GM10847 (cell line): ENCODE results near the gene ITGAE.
A peak's percentile ranks its signal among the peaks of the same experiment; 100 is the strongest.

ENCODE experiments used
- POLR2A ChIP-seq: IDR thresholded peaks from 2 replicates; pipeline ENCODE4 v1.6.1; 2011; ENCODE audit not compliant: insufficient read length; ENCODE audit errors: extremely low read depth

The ITGAE gene

DNA sequence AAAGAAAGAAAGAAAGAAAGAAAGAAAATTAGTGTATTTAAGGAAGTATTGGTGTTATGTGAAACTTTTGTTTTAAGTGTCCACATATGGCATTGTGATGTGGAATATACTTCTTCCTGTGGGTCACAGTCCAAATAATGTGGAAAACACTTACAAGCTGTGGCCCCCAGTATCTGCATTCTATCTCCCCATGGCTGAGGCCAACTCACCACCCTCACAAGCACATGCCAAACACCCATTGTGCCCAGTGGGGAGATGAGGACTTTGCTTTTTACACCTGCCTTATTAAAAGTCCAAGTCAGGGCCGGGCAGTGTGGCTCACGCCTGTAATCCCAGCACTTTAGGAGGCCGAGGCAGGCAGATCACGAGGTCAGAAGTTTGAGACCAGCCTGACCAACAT lies 101.0 kb downstream of the ITGAE start:
- no peak for TF ChIP-seq POLR2A

DNA sequence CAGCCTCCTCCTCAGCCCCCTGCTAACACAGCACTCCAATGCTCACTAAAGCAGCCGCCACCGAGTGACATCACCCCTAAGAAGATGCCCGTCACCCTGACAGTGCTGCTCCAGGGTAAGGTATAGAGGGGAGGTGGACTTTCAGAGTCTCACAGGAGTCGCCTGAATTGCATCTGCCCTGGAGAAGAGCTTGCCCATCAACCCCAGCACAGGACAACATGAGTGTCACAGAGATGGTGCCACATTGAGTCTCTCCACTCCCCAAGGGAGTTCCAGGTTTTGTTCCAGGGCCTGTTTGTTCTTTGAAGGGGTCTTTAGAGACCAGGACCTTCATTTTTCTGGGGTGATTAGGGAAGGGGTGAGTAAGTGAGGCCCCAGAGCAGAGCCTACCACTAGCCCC lies 102.8 kb downstream of the ITGAE start:
- TF ChIP-seq POLR2A = no peak

DNA sequence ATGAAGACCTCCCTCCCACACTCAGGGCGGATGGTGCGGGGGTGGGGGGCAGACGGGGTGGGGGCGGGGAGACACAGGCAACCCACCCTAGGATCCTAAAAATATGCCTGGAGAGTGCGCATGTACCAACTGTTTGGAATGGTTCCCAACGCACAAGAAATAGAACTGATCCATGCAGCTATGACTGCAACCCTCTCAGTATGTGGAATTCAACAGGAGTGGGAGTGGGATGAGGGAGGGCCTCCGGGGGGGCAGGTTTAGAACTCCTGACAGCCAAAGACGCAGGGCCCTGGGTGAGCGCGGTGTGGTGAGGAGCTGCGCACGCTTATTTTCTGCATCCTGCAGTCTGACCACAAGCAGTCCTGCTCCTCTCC lies 103.9 kb downstream of the ITGAE start:
- no peak for TF ChIP-seq POLR2A

DNA sequence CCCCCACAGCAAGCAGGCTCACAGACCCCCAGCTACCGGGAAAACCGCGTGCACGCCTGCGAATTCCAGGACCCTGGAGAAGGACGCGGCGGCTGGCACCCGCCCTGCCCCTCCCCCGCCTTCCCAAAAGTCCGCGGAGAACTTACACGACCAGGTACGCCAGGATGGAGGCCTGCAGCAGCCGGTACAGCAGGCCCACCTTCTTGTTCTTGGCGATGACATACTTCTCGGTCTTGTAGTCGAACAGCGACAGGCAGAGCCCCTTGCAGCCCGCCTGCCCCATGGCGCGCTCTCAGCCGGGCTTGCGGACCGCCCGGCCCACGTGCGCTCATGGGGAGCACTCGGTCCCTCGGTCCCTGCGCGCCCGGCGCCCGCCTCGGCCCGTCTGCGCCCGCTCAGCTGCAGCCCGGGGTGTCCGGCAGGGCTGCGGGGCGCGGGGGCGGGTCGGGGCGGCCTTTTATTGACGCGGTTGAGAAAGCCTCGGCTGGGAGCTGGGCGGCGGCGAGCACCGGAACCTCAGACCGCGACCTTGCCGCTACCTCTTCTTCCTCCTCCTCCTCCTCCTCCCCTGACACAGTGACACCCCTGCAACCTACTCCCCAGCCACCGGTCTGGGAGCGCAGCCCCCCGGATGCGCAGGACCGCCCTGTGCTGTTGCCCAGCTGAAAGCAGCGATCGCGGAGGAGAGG lies 105.1 kb downstream of the ITGAE start, which contains the start of gene P2RX5:
P2RX5 (minus strand) TSS at position 433 of the 689 bp plus-strand sequence; CDS start at position 283, 150 bp downstream.
- TF ChIP-seq POLR2A = peak; percentile 63

DNA sequence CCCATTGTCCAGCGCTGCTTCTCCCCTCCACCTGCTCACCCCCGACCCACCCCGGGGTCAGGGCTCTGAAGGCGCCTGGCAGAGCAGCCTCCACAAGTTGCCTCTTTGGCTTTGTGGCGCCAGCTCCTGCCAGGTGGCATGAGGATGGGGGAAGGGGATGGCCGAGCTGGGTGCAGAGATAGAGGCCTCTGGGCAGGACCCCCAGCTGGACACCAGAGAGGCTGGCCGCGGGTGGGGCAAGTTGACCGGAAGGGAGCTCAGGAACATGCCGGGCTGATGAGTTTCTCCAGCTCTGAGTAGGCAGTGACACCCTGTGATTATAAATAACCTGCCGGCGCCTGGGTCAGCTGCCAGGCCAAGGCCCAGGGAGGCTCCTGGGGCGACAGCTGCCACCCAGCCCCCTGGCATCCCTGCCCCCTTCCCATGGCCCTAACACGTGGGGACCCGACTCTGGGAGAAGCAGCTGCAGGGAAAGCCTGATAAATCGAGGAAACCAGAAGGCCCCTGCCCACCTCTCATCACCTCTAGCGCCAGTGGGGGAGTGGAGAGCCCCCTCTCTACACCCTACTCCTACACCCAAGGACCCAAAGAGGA lies 105.8 kb downstream of the ITGAE start:
- TF ChIP-seq POLR2A = no peak

DNA sequence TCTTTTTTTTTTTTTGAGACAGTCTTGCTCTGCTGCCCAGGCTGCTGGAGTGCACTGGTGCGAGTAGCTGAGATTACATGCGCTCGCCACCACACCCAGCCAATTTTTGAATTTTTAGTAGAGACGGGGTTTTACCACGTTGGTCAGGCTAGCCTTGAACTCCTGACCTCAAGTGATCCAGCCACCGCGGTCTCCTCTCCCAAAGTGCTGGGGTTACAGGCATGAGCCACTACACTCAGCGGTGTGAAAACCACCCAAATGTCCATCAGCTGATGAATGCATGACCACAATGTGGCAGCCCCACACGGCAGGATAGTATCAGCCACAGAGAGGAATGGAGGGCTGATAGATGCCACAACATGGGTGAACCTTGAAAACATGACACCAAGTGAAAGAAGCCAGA lies 107.2 kb downstream of the ITGAE start:
- no peak for TF ChIP-seq POLR2A

- no peak for TF ChIP-seq POLR2A
These were observed 107.8 kb downstream of the ITGAE start for GRCh38 chr17:3693141-3693540.

DNA sequence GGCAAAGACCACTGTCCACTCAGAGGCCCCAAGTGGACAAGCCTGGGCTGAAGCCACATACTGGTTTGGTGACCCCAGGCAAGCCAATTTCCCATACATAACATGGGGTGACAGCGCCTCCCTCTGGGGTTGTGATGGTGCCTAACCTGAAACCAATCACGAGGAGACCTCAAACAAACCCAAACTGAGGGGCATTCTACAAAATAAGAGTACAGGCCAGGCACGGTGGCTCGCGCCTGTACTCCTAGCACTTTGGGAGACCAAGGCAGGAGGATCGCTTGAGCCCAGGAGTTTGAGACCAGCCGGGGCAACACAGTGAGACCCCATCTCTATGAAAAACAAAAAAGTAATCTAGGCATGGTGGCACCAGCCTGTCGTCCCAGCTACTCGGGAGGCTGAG lies 108.6 kb downstream of the ITGAE start:
- TF ChIP-seq POLR2A = no peak

GRCh38 chr17:3691617-3692067 lies 109.3 kb downstream of the ITGAE start:
- no peak for TF ChIP-seq POLR2A

DNA sequence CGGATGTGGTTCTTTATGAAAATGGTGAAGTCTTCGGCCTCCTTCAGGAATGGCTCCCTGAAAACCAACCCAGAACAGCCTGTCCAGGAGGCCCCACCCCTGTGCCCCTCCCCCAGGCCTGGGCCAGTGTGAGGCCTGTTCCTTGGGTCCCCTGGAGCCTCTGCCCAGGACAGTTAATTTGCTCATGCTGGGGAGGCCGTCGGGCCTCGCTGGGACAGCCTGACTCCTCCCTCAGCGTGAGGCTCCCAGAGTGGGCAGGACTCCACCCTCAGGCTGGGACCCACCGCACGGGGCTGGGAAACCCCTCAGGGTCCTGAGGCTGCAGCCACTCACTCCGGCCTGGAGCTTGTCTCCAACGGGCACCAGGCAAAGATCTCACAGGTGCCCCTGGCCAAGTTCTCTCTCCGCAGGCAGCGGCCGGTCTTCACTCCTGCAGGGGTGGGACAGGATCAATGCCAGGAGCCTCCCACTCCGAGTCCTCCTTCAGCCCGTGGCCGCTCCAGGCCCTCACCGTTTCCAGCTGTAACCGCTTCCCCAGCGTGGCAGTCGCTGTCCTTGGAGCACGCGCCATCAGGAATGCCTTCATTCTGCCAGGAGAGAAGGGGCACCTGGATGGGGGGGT lies 110.8 kb downstream of the ITGAE start:
- TF ChIP-seq POLR2A = no peak

DNA sequence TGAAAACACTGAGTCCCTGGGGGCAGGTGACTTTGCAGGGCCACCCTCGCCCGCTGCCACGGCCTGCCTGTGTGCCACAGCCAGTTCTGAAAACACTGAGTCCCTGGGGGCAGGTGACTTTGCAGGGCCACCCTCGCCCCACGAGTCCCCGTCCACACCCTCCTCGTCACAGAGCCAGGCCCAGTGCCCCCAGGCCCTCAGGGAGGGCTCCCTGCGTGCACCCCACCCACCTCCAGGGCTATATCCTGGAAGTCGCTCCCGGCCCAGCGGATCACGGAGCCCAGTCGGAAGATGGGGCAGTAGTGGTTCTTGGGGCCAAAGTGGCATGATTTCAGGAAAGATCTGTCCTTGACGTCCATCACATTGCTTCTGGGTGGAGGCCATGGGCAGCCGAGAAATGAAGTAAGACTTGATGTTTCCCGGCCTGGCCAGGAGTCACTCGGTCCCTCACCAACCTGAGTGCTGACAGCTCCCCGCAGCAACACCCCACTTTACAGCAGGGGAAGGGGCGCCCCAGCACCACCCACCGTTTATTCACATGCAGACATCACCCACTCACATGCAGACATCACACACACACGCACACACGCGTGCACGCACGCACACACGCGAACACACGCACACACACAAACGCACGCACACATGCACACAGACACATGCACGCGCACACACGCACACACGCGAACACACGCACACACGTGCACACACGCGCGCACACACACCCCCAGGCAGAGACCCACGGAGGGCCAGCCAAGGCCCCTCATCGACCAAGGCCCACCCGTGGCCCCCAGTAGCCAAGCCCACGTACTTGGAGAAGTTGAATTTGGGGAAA lies 111.5 kb downstream of the ITGAE start:
- no peak for TF ChIP-seq POLR2A

- TF ChIP-seq POLR2A = no peak
These were observed 112.1 kb downstream of the ITGAE start for GRCh38 chr17:3688852-3689261.

GRCh38 chr17:3688027-3688553 lies 112.9 kb downstream of the ITGAE start:
- TF ChIP-seq POLR2A = no peak

- no peak for TF ChIP-seq POLR2A
These were observed 115.8 kb downstream of the ITGAE start for GRCh38 chr17:3685174-3685573.

GRCh38 chr17:3683054-3683511 lies 117.9 kb downstream of the ITGAE start:
- no peak for TF ChIP-seq POLR2A
